ENCODE measurements around the gene ATP8B4.

The ATP8B4 gene

GRCh38 chr15:49918121-49918520, 200.9 kb downstream of the ATP8B4 start:
- no peaks in the 10 kb centered on the region for H3K4me1 ChIP-seq (ENCODE audit: low read depth, poor library complexity, severe bottlenecking)
- H3K36me3 ChIP-seq (ENCODE audit: insufficient read depth), result no peaks in the 10 kb centered on the region
- H3K4me3 ChIP-seq (IDR thresholded peaks at IDR 0.05; ENCODE audit: insufficient read depth, low read depth, low read length), result no peak overlapping the region
- H3K9ac ChIP-seq, result no peak overlapping the region
- H4K20me1 ChIP-seq (ENCODE audit: insufficient read depth), result no peaks in the 10 kb centered on the region
- no peaks in the 10 kb centered on the region for H3K79me2 ChIP-seq (ENCODE audit: insufficient read depth, low read depth)
- no peak overlapping the region for H2AFZ ChIP-seq (ENCODE audit: low read depth)
- H3K27me3 ChIP-seq (ENCODE audit: insufficient read depth, low read depth), result no peaks in the 10 kb centered on the region
- H3K4me2 ChIP-seq, result no peak overlapping the region
- H3K27ac ChIP-seq, result no peak overlapping the region
- TF ChIP-seq, protein P1, sequence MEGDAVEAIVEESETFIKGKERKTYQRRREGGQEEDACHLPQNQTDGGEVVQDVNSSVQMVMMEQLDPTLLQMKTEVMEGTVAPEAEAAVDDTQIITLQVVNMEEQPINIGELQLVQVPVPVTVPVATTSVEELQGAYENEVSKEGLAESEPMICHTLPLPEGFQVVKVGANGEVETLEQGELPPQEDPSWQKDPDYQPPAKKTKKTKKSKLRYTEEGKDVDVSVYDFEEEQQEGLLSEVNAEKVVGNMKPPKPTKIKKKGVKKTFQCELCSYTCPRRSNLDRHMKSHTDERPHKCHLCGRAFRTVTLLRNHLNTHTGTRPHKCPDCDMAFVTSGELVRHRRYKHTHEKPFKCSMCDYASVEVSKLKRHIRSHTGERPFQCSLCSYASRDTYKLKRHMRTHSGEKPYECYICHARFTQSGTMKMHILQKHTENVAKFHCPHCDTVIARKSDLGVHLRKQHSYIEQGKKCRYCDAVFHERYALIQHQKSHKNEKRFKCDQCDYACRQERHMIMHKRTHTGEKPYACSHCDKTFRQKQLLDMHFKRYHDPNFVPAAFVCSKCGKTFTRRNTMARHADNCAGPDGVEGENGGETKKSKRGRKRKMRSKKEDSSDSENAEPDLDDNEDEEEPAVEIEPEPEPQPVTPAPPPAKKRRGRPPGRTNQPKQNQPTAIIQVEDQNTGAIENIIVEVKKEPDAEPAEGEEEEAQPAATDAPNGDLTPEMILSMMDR (conservative IDR thresholded peaks at IDR 0.05; ENCODE audit: low read depth, low read length), result no peak

DNA sequence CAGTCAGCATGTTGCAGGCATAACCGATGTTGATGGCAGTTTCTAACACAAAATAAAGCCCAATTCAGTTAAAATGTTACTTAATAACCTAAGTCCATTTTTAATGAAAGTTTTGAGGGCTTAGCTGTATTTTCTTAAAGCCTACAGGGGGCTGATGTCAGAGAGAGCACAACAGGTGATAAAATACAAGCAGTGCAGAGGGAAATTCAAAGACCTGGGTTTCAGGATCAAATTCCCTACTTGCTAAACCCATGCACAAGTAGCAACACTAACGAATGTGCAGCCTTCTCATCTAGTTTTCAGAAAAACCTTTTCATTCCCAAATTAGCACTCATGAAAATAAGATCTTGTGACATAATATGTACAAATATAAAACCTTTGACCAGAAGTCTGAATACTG, 202.0 kb downstream of the ATP8B4 start:
- no peaks in the 10 kb centered on the region for H3K27me3 ChIP-seq (ENCODE audit: insufficient read depth, low read depth)
- H2AFZ ChIP-seq (ENCODE audit: low read depth), result no peak overlapping the region
- H3K27ac ChIP-seq, result no peak overlapping the region
- no peaks in the 10 kb centered on the region for H3K36me3 ChIP-seq (ENCODE audit: insufficient read depth)
- H3K4me2 ChIP-seq, result no peak overlapping the region
- H4K20me1 ChIP-seq (ENCODE audit: insufficient read depth), result no peaks in the 10 kb centered on the region
- H3K9ac ChIP-seq, result no peak overlapping the region
- H3K4me3 ChIP-seq (IDR thresholded peaks at IDR 0.05; ENCODE audit: insufficient read depth, low read depth, low read length), result no peak overlapping the region
- no peaks in the 10 kb centered on the region for H3K4me1 ChIP-seq (ENCODE audit: low read depth, poor library complexity, severe bottlenecking)
- TF ChIP-seq, protein P1 (conservative IDR thresholded peaks at IDR 0.05; ENCODE audit: low read depth, low read length), result no peak
- H3K79me2 ChIP-seq (ENCODE audit: insufficient read depth, low read depth), result no peaks in the 10 kb centered on the region

GRCh38 chr15:49915822-49916221, 203.2 kb downstream of the ATP8B4 start:
- no peak overlapping the region for H2AFZ ChIP-seq (ENCODE audit: low read depth)
- TF ChIP-seq, protein P1 (conservative IDR thresholded peaks at IDR 0.05; ENCODE audit: low read depth, low read length), result no peak
- H3K36me3 ChIP-seq (ENCODE audit: insufficient read depth), result no peaks in the 10 kb centered on the region
- H3K27ac ChIP-seq, result no peak overlapping the region
- H3K4me2 ChIP-seq, result no peak overlapping the region
- no peaks in the 10 kb centered on the region for H3K79me2 ChIP-seq (ENCODE audit: insufficient read depth, low read depth)
- H4K20me1 ChIP-seq (ENCODE audit: insufficient read depth), result no peaks in the 10 kb centered on the region
- no peaks in the 10 kb centered on the region for H3K4me1 ChIP-seq (ENCODE audit: low read depth, poor library complexity, severe bottlenecking)
- H3K27me3 ChIP-seq (ENCODE audit: insufficient read depth, low read depth), result no peaks in the 10 kb centered on the region
- H3K9ac ChIP-seq, result no peak overlapping the region
- no peak overlapping the region for H3K4me3 ChIP-seq (IDR thresholded peaks at IDR 0.05; ENCODE audit: insufficient read depth, low read depth, low read length)

GRCh38 chr15:49908933-49909295, 210.1 kb downstream of the ATP8B4 start:
- Histone ChIP-seq H3K27me3 (ENCODE audit: insufficient read depth, low read depth) (no peaks in the 10 kb centered on the region), H3K79me2 (ENCODE audit: insufficient read depth, low read depth) (no peaks in the 10 kb centered on the region), H4K20me1 (ENCODE audit: insufficient read depth) (no peaks in the 10 kb centered on the region), H3K36me3 (ENCODE audit: insufficient read depth) (no peaks in the 10 kb centered on the region), H2AFZ (ENCODE audit: low read depth) (no peak overlapping the region), H3K4me1 (ENCODE audit: low read depth, poor library complexity, severe bottlenecking) (no peaks in the 10 kb centered on the region), H3K9ac (no peak overlapping the region), H3K27ac (no peak overlapping the region), H3K4me2 (no peak overlapping the region), H3K4me3 (IDR thresholded peaks at IDR 0.05; ENCODE audit: insufficient read depth, low read depth, low read length) (no peak overlapping the region)
- TF ChIP-seq, protein P1 (conservative IDR thresholded peaks at IDR 0.05; ENCODE audit: low read depth, low read length), result no peak

Measured in KMS-11 (cell line).